NCI-H2107 treated with DMSO at 0.1 percent for 48 hours (cell line): ENCODE measurements around the gene ANKMY1.

ENCODE experiments used
- DNase-seq: peaks from one replicate; lab custom pipeline; 2025; ENCODE audit not compliant: unreplicated experiment; lab: John Stamatoyannopoulos, UW

The ANKMY1 gene

DNA sequence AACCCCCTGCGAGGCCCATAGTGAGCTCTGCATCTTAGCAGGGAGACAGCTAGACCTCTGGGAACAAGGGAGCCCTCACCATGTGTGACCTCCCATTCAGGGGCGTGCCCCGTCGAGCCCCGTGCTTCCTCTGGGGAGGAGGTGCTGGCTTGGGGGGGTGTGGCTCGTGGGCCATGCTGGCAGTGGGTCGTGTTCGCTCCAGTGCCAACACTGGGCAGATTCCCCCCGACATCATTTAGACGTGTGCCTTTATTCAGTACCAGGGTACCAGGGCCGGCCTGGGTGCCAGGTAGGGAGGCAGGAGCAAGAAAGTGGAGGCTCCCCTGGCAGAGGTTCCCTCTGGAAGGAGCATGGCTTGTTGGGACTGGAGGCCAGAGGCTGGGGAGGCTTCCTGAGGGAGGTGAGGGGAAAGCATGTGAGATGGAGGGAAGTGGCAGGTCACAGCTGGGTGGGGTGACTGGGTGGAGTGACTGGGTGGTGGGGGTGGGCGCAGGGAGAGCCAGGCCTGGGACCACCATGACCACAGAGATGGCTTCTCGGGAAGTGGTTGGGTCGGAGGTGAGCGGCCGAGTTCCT lies 107.2 kb downstream of the ANKMY1 start:
- no peak for DNase-seq

DNA sequence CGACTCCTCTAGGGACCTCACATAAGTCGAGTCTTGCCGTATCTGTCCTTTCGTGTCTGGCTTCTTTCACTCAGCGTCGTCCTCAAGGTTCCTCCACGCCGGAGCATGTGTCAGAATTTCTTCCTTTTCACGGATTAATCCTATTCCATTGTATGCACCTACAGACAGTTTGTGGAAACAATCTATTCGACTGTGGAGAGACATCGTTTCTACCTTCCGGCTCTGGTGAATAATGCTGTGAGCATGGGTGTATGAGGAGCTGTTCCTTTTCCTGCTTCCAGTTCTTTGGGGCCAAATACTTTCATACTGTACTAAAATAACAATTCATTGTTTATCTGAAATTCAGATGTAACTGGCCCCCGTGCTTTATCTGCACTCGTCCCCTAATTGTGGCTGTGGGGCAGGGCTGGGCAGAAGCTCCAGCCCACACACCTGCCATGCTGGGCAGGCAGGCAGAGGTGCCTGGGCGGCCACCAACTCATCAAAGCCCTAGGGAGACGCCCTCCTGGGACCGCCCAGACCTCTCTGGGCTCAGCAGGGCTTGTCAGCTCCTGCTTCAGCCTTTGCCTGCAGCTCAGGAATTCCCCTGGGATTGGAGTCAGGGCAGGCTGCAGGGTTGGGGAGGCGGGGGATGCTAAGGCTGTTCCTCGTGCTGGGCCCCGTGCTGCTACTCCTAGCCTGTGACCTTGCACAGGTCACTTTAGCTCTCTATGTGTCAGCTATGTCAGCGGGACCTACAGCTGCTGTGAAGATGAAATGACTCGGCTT lies 107.8 kb downstream of the ANKMY1 start:
- DNase-seq: peak; percentile 66

DNA sequence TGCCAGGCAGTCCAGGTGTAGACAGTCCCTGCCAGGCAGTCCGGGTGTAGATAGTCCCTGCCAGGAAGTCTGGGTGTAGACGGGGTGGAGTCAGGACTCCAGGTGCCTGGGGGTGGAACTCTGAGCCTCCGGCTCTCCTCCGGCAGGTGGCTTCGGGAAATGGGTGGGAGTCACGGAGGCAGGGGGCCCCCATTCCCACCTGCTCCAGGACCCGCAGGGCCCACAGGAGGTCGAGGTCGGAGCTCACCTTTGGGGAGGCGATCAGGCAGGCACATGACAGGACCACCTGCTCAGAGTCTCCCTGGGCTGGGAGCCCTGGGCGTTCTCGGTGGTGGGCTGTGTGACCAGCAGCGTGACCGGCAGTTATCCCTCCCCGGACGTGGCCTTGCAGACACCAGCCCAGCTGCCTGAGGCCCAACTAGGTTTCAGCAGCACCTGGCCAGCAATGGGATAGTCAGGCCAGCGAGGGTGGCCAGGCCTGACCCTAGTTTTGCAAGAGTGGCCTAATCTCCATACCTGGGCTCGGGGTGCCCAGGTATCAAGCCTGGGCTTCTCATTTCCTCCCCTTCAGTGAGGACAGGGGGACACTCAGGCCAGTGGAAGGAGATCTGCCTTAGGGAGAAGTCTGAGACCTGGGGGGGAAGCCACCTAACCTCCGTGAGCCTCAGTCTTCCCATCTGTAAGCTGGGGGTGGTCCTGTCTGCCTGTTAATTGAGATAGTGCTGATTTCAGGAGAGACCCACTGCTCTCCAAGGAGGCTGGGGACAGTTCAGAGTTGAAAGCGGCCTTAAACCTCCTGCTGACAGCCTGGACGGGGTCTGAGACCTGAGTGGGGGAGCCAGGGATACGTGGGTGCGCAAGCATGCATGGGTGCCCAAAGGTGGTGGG lies 109.2 kb downstream of the ANKMY1 start:
- DNase-seq: no peak

DNA sequence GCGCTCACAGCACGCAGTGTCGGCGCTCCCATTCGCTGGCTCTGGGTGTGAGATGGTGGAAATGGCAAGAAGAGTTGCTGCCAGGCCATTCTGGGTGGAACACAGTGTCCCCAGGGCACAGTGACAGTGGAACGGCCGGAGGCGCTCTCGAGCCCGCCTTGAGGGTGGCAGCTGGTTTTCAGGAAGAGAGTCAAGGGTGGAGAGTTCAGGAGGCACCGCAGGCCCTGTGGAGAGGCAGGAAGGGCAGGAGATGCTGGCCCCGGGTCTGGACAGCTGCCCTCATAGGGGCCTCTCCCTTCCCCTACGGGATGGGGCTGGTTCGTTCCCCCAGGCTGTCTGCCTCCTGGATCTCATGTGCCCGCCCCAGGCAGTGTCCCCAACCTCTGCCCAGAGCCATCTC lies 109.9 kb downstream of the ANKMY1 start:
- no peak for DNase-seq

DNA sequence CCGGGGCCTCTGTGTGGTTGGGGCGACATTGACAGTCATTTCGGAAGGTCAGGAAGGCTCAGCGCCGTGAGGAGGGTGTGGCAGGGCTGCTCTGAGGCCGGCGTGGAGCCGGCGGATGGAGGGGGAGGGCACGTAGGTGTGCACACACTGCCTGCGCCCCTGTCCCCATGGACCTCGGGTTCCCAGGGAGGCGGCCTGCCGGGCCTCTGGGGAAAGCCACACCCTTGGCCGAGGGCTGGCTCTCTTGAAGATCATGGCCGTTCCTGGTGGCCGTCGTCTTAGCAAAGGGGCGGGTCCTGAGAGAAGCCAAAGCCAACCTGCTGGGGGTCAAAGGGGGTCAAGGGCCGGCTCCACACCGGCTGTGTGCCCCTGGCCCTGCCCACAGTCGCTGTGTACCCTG lies 110.5 kb downstream of the ANKMY1 start:
- DNase-seq: no peak

DNA sequence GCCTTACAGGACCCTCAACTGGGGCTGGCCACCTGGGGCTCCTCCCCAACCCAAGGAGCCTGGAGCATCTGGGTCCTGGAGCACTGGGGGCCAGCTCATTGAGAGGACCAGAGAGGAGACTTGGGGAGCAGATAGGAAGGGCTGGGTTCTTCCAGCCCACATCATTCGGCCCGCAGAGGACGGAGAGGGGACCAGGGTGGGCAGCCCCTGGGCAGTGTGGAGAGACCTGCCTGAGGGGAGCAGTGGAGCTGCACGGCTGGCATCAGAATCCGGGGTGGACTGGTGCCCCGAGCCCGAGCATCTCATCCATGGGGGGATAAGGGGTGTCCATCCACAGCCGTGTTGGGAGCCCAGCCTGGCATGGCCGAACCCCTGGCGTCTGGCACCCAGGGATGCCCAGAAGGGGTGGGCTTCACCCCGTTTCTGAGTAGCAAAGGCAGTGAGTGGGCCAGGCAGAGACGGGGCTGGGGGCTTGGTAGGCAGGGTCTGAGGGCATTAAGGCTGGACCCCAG lies 111.1 kb downstream of the ANKMY1 start:
- DNase-seq: no peak

DNA sequence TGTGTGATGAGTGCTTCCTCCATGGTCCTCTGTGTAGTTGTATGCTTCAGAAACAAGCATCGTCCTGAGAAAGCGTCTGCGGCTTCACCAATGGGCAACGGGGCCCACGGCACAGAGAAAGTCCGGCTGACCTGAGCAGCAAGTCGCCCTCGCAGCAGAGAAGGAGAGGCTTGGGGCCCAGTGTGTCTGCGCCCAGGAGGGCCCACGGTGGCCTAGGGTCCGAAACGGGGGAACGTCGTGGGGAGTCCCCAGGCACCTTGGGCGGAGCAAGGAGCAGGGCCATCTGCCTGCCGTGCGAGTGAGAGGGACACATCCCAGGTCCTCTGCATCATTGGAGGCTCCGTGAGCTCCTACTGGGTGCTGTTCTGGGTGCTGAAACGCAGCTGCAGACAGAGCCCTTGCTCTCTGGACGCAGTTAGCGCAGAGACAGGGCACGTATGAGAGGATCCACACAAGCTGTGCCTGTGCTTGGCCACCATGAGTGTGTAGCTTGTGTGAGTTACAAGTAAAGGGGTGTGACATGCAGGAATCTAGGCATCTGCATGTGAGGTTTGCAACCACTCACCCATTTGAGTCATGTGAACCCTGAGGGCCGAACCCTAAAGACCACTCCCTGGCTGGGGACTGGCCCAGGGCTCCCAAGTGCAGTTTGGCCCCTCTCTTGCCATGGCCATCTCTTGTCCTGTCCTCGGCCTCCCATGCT lies 111.7 kb downstream of the ANKMY1 start:
- DNase-seq: no peak

DNA sequence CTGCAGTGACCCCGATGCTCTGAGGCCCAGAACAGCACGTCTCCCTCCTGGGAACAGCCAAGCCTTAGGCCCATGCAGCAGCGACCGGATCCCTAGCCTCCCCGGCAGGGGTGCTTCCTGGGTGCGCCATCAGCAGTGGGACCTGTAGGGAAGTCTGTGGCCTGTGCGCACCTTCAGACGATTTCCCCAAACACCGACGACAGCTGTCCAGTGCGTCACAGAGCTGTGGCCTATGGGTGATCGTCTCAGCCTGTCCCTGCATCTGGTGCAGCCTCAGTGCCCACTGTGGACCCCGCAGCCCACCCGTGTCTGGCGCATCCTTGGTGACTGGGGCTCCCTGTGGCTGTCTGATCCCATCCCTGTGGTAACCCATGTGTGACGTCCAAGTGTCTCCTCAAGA lies 113.3 kb downstream of the ANKMY1 start:
- DNase-seq: no peak

DNA sequence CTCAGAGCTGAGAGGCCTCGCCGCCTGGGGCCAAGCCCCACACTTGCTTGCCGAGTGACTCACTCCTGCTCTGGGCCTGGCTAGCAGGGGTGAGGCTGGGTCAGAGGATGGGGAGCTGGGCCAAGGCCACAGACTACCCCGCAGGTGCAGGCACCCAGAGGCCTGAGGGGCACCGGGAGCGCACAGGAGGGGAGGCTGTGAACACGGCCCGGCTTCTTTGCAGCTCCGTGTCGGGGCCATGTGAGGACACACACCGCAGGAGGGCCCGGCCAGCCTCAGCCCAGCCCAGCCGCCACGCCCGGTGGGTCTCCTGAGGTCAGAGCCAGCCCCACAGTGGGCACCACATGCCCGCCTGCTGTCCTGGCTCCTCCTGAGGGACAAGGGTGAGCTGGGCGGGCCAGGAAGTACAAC lies 113.9 kb downstream of the ANKMY1 start:
- no peak for DNase-seq

DNA sequence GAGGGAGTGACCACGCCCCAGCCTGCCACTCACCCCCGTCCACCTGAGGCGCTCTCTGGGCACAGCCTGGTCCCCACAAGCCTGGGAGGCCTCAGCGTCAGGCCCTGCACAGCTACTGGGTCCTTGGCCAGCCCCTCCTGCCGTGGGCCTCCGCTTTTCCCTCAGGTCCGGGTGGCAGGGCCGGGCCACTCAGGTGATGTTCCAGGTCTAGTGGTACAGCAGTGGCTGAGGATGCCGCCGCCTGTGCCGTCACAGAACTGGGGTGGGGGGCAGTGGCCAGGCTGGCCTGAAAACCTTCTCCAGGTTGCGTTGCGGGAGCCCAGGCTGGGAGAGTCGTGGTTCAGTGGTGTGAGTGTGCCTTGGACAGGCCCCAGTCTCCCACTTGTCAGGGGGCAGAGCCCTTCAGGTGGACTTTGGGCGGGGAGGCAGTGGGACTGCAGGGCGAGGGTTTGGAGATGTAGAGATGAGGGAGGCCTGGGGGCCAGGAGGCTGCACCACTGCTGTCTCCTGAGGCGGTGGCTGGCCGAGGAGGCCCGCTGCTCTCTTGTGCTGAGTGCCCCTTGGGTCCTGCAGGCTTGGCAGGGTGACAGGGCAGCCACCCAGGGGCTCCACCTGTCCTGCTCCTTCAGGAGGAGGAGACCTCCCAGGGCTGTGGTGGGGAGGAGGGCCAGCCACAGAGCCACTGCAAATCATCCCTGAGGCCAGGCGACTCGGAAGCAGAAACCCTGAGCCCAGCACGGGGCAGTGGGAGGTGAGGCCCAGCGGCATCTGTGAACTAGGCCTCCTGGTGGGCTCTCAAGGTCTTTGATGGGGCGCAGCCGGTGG lies 114.7 kb downstream of the ANKMY1 start:
- DNase-seq: no peak

DNA sequence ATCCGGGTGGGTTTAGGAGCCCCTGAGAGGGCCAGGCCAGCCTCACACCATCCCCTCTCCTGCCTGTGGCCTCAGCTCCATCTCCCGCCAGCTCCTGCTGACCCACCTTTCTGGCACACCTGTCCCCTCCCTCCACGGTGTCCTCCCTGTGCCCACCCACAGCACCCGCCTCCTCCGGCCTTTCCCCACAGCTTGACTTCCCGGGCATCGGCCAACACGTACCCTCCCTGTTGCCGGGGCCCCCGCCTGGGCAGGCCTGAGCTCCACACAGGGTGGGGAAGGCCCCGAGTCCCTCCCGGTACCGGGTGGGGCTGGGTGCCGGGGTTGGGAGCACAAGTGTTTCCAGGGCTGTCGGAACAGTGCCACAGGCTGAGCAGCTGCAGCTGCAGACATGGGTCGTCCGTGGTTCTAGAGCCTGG lies 115.8 kb downstream of the ANKMY1 start:
- DNase-seq: no peak

DNA sequence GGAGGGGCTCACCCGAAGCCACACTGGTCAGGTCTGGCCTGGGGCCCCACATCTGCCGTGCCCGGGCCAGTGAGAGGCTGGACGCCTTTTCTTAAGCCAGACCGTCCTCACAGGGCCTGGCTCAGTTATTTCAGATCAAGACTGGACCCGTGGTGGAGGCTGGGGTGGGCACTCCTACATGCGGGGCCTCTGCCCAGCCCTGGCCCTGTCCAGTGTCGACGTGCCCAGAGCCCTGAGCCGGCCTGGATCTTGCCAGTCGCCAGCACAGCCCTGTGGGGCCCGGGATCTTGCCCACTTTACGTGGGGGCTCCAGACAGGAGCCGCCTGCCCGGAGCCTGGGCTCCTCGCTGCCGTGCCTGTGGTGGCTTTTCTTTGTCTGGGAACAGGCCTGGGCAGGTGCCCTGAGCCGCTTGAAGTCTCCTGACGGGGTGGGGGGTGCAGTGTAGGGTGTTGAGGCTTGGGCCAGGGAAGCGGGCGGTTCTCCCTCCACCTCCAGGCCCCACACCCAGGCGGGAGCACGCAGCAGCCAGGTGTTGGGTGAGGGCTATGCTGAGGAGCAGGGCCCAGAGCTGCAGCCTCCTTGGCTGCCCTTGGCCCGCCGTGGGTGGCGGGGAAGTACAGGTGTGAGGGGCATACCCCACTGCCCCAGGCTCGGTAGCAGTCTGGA lies 116.3 kb downstream of the ANKMY1 start:
- DNase-seq: no peak

DNA sequence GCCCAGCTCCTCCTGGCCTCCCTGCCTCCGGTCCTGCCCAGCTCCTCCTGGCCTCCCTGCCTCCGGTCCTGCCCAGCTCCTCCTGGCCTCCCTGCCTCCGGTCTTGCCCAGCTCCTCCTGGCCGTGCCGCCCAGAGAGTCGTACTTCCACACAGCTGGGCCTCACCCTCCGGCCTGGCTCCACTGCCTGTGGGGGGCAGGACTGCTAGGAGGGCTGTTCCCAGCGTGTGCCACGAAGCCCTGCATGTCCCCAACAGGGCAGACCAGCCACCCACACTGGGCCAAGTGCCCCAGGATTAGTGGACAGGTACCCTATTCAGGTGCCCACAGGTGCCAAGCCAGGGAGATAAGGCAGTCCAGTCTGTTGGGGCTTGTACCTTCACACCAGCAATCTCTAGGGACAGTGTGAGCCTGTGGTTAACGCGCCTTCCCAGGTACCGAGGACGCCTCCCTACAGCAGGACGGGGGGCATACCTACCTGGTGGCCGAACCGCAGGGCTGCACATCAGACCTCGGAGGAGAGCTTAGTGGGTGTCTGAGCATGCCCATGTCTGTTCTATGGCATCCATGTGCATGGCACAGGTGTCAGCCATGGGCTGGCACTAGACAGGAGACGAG lies 117.0 kb downstream of the ANKMY1 start:
- no peak for DNase-seq

DNA sequence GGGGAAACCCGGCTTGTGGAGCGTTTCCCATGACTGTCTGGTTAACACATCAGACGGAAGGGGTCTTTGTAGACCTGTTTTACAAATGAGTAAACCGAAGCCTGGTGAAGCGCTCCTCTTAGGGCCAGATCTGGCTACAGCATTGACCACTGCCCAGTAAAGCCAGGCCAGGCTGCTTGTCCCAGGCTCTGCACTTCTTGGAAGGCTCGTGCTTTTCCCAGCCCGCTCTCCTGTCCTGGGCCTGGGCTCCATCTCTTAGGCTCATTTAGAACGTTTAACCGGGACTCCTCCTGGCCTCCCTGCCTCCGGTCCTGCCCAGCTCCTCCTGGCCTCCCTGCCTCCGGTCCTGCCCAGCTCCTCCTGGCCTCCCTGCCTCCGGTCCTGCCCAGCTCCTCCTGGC lies 117.5 kb downstream of the ANKMY1 start:
- no peak for DNase-seq

DNA sequence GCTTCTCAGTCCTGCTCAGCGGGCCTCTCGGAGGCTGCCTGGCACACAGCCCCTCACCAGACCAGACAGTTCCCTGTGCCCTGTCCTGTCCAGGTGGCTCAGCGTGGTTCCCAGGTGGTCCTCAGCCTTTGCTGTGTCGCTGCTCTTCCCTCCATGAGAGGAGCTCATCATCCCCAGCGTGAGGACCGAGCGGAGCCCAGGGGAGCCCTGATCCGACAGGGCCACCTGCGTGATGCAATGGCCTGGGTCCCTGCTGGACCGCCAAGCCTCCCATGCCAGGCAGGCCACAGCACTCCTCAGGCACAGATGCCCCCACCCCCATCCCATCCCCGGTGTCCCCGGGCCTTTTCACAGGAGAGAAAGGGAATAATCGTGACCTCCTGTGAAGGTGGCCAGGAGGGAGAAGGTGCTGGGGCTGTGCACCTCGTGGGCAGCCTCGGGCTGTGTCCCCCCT lies 118.1 kb downstream of the ANKMY1 start:
- DNase-seq: no peak

DNA sequence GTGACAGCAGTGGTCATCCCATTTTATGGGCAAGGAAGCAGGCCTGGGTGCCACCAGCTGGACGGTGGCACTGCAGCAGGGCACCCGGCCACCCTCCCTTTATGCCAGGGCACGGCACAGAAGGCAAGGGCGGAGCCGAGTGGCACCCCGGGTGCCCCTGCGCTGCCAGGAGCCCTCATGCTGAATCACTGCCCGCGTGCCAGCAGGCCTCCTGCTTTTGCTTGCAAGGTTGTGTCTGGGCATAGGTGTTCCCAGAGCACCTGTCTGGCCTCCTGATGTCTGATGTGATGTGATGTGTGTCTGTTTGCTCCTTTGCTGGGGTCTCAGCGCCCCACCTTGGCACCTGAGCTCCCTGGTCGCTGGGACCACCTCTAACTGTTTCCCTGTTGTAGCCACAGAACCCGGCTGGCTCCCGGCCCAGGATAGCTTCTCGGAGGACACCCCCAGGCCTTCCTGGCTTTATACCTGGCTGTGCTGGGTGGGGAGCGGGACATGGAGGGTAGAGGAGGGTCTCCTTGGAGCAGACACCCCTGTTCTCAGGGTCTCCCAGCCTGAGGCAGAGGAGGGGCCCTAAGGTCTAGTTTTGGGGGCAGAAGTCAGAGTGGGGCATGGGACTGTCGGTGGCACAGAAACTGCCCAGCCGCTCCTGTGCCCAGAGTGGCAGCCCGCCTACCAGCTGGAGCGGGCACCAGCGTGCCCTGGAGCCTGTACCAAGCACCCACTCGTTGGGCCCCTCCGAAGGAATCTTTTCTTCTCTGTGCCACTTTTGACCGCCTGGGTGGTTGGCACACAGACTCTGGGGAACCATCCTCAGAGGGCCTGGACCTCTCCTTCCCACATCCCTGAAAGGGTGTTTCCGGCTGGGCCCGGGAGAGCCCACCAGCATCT lies 118.7 kb downstream of the ANKMY1 start:
- no peak for DNase-seq

DNA sequence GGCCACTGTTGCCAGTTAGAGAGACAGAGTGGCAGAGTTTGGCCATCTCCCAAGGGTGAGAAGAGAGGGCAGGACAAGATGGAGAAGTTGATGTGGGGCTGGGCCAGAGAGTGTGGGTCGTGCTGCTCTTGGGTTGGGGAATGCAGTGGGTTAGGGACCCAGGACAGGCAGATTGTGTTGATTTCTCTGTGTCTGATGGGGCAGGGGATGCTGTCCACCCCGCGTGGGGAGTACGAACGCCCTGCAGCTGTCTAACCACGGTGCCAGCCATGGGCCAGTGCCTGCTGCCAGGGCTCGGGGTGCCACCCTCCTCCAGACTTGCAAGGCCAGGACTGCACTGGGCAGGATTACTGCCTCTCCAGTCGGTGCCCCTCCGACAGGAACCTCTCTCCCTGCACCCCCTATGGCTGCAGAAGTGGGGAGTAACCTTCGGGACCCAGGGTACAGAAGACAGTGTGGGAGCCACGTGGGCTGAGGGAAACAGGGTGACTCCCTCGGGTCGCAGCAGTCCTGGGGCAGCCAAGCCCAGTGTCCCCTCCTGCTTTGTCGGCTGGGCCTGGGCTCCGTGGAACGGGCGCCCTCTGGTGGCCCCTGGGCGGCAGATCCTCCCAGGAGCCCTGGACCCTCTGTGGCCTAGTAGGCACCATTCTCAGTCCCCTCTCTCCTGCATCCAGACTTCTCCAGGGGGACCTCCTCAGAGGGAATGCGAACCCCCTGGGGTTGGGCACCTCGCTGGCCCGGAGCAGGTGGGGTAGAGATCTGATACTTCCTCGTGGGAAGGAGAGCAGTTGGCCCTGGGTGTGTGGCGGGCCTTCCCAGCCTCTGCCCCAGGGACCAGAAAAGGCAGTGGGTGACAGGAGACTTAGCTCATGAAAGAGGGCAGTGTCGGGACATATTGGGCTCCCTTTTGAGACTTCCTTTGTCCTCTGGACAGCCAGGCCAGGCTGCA lies 119.7 kb downstream of the ANKMY1 start:
- no peak for DNase-seq
